HEK293 (cell line): Measurements from ENCODE around the gene RSPH1.

Experiments
- YY1 ChIP-seq: fragments of 450-650 bp; formaldehyde crosslinking; IDR thresholded peaks from 2 replicates; pipeline ENCODE4 v1.5.1; 2018; ENCODE audit warnings: missing biosample characterization, missing genetic modification characterization
- ZBTB8A ChIP-seq: fragments of 450-650 bp; formaldehyde crosslinking; IDR thresholded peaks from 2 replicates; pipeline ENCODE4 v1.5.1; 2016; ENCODE audit warnings: missing biosample characterization, missing genetic modification characterization

DNA sequence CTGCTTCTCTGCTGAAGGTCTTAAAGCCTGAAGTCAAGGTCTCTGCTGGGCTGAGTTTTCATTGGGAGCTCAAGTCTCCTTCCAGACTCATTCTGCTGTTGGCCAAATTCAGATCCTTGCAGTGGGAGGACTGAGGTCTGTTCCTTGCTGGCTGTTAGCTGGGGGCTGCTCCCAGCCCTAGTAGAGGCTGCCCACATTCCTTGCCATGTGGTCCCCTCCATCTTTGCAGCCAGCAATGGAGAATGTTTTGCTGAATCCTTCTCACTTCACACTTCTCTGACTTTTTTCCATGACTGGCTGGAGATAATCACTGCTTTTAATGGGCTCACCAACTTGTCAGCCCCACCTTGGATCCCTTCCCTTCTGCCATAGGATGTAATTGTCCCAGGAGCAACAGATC lies 59.1 kb downstream of the RSPH1 start:
- no peak for TF ChIP-seq YY1 (tag by site-specific recombination)
- no peak for TF ChIP-seq ZBTB8A (tag by site-specific recombination)
